ENCODE results near the gene RANBP3L.

Gene RANBP3L

DNA sequence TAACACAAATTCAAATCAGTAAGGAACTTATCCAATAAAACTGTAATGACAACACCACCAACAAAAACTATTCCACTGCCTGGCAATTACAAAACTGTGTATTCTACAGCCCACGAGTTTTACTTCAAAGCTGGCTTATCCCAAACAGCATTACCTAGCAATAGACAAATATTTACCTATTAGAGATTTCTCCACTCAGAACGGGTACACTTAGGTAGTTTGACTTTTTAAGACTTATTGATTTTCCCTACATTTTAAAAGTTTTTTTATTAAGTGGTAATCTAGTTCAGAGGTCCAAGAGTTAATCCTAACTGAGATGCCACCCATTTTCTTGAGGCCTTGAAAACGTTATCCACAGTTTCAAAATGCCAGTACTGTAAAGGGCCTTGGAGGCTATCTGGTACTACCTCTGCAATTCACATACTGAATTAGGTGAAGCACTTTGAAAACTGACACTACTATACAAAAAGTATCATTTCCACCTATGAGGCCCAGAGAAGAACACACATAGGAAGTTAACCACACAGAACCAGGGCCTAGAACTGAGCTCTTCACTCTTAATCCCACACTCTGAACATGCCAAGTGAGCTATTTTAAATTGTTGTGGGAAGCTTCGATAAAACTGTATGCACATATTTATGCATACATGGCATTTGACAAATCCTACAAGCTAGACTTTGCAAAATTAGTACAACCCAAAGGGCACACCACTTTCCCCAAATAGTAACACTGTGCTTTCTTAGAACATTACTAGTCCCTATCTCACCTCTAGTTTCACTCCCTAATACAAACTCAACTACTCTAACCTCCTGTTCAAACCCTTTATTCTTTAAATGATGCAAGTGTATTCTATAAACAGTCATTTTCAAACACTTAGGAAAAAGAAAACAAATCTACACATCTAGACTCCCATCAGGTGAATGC lies 62.1 kb downstream of the RANBP3L start:
- H3K36me3 ChIP-seq (ENCODE audit: control insufficient read depth, insufficient read depth, low read length) = no peaks in the 10 kb centered on the region
- H3K4me3 ChIP-seq (replicated peaks; ENCODE audit: low read depth, low read length) = no peak overlapping the region
- TF ChIP-seq CTCF (IDR thresholded peaks at IDR 0.05; ENCODE audit: insufficient read depth, low read length, poor library complexity, severe bottlenecking) = no peak
- no peak for DNase-seq (ENCODE audit: extremely low read depth, insufficient read length)
- no peaks in the 10 kb centered on the region for H3K27me3 ChIP-seq (replicated peaks; ENCODE audit: control insufficient read depth, insufficient read depth, low read length)

DNA sequence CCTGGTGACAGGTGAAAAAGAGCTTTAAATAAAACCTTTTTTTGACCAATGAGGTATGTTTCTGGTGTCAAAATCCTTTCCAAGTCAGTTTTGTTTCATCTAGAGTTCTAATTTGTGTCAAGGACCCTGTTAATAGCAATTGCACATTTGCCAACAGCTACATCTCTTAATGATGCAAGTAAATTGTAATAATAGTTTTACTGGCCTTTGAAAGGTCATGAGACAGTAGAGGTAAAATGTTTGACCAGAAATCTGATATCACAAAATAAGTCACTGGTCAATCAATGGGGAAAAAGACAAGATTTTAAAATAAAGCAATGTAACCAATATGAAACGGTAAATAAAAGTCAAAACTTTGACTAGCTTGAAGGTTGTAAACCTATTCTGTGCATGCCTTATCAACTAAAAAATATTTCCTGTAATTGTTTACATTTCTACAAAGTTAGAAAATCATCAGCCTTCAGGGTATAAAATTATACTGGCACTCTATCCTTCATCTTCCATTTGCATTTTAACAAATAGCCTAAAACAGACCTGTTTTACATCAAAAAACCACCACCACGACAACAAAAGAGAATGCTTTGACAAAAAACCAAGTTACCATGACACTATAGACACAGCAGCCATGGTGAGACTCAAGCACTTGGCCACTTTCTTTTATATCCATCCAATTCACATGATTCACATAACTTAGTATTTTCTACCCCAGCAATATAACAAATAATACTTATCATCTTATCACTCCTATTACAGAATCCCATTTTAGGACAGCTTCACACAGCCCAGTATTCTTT lies 63.0 kb downstream of the RANBP3L start:
- no peaks in the 10 kb centered on the region for H3K27me3 ChIP-seq (replicated peaks; ENCODE audit: control insufficient read depth, insufficient read depth, low read length)
- H3K4me3 ChIP-seq (replicated peaks; ENCODE audit: low read depth, low read length) = no peak overlapping the region

DNA sequence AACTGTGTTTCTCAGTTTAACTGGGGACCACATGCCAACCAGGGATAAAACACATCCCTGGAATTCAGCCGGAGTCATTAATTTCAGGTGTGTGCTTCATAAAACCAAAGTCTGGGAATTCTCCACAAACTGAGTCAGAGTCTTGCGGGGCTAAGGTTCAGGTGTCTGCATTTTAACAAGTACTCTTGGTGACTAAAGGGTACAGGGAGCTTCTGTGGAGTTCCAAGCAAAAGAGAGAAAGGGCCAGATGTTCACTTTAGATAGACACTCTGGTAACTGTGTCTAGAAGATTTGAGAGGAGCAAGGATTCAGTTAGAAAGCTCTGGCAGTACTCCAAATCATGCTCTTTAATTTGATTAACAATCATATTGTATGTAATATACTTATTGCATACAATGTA lies 64.0 kb downstream of the RANBP3L start:
- Histone ChIP-seq H3K27me3 (replicated peaks; ENCODE audit: control insufficient read depth, insufficient read depth, low read length) (no peaks in the 10 kb centered on the region), H3K36me3 (ENCODE audit: control insufficient read depth, insufficient read depth, low read length) (no peaks in the 10 kb centered on the region), H3K4me3 (replicated peaks; ENCODE audit: low read depth, low read length) (no peak overlapping the region)
- no peak for DNase-seq (ENCODE audit: extremely low read depth, insufficient read length)
- TF ChIP-seq CTCF (IDR thresholded peaks at IDR 0.05; ENCODE audit: insufficient read depth, low read length, poor library complexity, severe bottlenecking) = no peak

More for the DNA sequence above, 63.0 kb downstream of the RANBP3L start:
- H3K36me3 ChIP-seq (ENCODE audit: control insufficient read depth, insufficient read depth, low read length) = no peaks in the 10 kb centered on the region
- TF ChIP-seq CTCF (IDR thresholded peaks at IDR 0.05; ENCODE audit: insufficient read depth, low read length, poor library complexity, severe bottlenecking) = no peak
- no peak for DNase-seq (ENCODE audit: extremely low read depth, insufficient read length)

- no peak for DNase-seq (ENCODE audit: extremely low read depth, insufficient read length)
- H3K27me3 ChIP-seq (replicated peaks; ENCODE audit: control insufficient read depth, insufficient read depth, low read length) = no peaks in the 10 kb centered on the region
- H3K36me3 ChIP-seq (ENCODE audit: control insufficient read depth, insufficient read depth, low read length) = no peaks in the 10 kb centered on the region
- no peak overlapping the region for H3K4me3 ChIP-seq (replicated peaks; ENCODE audit: low read depth, low read length)
- no peak for TF ChIP-seq CTCF (IDR thresholded peaks at IDR 0.05; ENCODE audit: insufficient read depth, low read length, poor library complexity, severe bottlenecking)
These were observed 64.9 kb downstream of the RANBP3L start for GRCh38 chr5:36236801-36237200.

- H3K4me3 ChIP-seq (replicated peaks; ENCODE audit: low read depth, low read length) = no peak overlapping the region
- TF ChIP-seq CTCF (IDR thresholded peaks at IDR 0.05; ENCODE audit: insufficient read depth, low read length, poor library complexity, severe bottlenecking) = no peak
- no peaks in the 10 kb centered on the region for H3K36me3 ChIP-seq (ENCODE audit: control insufficient read depth, insufficient read depth, low read length)
- H3K27me3 ChIP-seq (replicated peaks; ENCODE audit: control insufficient read depth, insufficient read depth, low read length) = no peaks in the 10 kb centered on the region
- DNase-seq (ENCODE audit: extremely low read depth, insufficient read length) = no peak
These were observed 69.2 kb downstream of the RANBP3L start for GRCh38 chr5:36232533-36232932.
